ENCODE results near the gene RERE.
"Not testable (repeated sequence)": the region's sequence is repeated elsewhere in the genome, so short reads cannot be mapped to it uniquely, and the experiment has no call there.

Gene RERE

DNA sequence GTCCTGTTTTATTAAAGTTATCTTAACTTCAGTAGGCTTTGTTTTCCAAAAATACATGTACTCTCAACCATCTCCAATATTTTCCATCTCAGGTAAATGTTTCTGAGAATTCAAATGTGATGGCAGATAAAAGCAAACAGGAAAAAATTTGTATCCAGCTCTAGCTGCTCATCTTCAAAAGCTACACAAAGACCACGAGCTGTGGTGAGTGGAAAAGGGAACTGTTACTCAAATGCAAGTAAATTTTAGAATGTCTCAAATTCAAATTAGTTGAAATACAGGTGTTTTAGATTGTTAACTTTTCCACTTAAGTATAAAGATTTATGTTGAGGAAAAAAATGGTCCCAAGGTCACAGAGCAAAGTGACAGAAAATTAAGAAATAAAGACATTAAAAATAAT, 283.5 kb downstream of the RERE start:
- no peak for DNase-seq

DNA sequence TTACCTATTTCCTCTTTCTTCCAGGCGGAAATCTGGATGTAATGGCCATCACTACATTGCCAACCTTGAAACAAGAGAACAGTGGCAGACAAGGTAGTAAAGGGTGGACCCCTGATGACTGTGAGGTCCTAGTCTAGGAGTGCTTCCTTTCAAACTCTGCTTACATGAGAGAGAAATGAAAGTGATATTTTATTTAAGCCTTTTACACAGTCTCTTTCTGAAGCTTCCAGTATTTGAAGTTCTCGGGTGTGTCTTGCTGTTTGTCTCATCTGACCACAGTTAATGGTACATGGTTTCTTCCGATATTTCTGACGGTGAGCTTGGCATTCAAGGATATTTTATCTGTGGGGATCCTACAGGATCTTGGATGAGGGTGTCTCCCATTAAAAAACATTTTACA, 284.3 kb downstream of the RERE start:
- no peak for DNase-seq

- no peak for DNase-seq
Measured at GRCh38 chr1:8529901-8530300, 287.5 kb downstream of the RERE start.

- DNase-seq = no peak
Measured at GRCh38 chr1:8527941-8528340, 289.5 kb downstream of the RERE start.

- peak; percentile 85 for DNase-seq
Measured at GRCh38 chr1:8525558-8526275, 291.7 kb downstream of the RERE start.

DNA sequence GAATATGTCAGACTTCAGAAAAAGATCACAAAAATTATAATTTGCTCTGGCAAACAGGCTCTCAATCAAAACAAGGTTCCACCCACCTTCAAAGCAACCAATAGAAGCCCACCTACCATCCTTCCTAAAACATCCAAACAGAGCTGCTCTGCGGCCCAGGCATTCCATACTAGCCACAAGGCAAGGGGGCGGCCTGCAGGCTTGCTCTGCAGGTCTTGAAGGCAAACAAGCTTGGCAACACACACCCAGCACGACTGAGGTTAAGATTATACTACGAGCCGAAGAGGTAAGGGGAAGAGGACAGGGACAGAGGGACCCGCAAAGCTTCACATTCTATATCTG, 292.3 kb downstream of the RERE start:
- no peak for DNase-seq

- no peak for DNase-seq
Measured at GRCh38 chr1:8524627-8525157, 292.7 kb downstream of the RERE start.

DNA sequence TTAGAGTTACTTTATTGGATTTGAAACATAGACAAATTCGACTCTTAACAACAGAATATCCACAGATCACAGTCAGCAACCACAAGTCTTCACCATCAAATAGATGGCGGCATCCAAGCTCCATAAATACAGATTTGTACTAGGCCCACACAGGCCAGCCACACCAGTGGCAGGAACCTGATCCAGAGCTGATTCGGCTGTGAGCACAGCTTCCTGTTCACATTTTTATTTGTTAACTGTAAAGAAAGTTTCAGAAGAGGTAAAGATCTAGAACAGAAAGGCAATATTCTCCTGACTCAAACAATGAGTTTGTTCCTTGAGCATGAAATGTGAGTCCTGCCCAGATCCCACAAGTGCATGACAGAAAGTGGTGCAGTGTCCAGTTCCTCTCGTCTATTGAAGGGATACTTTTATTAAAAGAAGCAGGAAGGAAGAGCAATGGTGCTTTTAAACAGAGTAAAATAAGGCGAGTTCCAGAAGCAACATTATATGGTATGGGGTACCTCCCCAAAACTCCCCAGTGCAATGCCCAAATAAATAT, 293.7 kb downstream of the RERE start:
- peak; percentile 25 for DNase-seq

DNA sequence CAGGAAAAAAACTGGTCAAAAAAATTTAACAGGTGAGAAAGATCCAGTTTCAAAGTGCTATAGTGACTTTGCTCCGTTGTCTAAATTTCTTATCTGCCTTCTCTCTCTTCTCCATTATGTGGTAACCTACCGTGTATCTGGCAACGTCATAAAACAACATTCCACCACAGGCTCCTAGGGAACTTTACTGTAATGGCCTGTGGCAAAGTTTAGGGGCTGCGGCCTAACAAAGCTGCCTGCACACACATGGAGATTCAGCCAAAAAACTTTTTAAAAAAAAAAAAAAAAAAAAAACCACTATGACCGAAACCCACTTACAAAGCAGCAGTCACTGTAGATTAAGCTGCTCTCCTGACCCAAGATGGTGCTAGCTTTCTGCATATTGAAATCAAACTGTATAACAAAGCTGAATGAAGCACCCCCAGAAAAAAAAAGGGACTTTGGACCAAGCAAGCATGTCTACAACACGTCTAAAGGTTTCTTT, 296.9 kb downstream of the RERE start:
- DNase-seq = no peak

GRCh38 chr1:8519167-8519566, 298.3 kb downstream of the RERE start:
- DNase-seq = no peak

- DNase-seq = no peak
Measured at GRCh38 chr1:8518490-8518801, 299.0 kb downstream of the RERE start.

DNA sequence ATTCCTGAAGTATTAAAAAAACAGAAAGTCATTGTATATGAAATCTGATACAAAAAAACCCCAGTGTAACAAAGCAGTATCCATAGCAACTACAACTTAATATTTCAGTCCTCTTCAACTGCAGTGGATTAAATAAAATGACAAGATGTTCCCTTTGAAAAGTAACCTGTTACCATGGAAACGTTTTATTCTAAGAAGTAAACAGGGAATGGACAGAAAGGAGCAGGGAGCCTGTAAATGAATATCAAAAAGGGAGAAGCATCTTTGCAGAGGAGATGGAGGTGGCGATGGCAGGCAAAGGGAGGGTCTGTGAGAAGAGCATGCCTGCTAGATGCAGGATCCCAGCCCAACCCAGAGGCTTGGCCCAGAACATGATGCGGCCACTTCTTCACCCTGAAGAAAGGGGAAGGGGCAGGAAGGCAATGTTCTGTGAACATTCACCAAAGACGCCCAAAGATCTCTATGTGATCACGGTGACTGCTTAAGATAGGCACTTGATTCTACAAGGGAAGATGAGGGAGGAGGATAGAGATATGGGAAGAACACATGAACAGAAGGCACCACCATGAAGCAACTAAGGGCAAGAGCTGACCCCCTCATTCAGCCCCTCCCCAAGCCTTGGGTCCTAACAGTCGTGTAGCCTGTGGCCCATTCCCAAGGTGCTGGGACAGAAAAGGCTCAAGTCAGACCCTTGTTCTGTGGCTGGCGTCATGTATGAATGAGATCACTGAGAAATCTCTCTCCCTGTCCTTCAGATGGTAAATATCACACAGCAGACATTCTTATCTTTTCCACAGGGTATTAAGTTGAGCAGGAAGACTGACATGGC, 299.6 kb downstream of the RERE start:
- DNase-seq = no peak

GRCh38 chr1:8516793-8517556, 300.5 kb downstream of the RERE start:
- DNase-seq = peak; percentile 38

GRCh38 chr1:8516278-8516777, 301.1 kb downstream of the RERE start:
- no peak for DNase-seq

DNA sequence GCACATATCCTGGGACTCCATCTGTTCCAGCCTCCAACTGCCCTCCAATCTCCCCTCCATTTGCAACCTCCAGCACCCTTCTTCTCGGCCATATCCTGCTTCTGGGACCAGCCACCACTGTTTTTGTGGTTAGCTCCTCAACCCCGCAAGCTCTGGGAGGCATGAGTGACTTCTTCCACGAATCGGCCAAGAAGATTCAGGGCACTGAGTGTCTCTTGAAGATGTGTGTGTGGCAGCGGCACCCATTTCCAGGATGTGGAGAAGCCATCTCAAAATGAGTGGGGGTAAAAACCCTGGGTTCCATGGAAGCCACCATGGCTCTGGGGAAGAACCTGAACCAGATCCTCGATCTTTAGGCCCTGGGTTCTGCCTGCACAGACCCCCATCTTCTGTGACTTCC, 304.9 kb downstream of the RERE start:
- DNase-seq = peak; percentile 34

DNA sequence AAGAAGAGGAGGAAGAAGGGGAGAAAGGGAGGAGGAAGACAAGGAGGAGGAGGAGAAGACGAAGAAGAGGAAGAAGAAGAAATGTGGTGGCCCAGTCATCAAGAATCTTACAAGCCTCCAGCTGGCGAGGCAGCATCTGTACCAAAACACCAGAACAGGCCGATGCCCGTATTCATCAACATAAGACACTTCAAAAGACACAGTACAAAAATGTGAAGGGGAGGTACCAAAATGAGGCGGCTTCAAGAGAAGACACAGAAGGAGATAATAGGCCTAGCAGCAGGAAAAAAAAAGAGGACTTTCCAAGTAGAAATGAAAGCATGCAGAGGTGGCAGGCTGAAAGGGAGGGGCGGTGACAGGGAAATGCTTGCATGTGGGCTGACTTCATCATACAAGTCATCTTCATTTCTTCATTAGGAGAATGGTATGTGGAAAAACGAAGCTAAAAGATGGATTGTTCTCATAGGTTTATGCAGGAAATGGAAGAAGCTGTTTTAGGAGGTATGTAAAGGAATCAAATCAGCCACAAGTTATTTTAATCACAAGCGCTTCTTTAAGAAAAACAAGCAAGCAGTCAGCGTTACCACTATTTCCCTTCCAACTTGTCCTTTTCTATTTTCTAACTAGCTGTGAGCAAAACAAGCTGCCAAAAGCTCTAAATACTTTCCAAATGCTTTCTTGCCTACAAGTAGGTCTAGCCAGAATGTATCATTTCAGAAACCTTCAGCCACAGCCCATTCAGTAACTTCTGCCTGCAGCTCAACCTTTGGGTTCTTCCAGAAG, 307.2 kb downstream of the RERE start:
- peak; percentile 52 for DNase-seq

- DNase-seq = no peak
Measured at GRCh38 chr1:8509579-8509978, 307.9 kb downstream of the RERE start.

- no peak for DNase-seq
Measured at GRCh38 chr1:8506995-8507615, 310.3 kb downstream of the RERE start.

- no peak for DNase-seq
Measured at GRCh38 chr1:8506456-8506855, 311.0 kb downstream of the RERE start.

- no peak for DNase-seq
Measured at GRCh38 chr1:8503842-8504241, 313.6 kb downstream of the RERE start.

- not testable (repeated sequence) for DNase-seq
Measured at GRCh38 chr1:8502949-8503348, 314.5 kb downstream of the RERE start.

Measured in stimulated activated CD4-positive, alpha-beta T cell treated with anti-CD3 and anti-CD28 coated beads, Interleukin-1b, Interleukin-23, amount 100 ng/mL, for 48 hours (primary cell).